ENCODE results near the gene JMJD7. TPM values are rescaled to one million over a fixed set of nuclear protein-coding genes. Genes with fewer than 3 reads are reported as not detected.
A peak's percentile ranks its signal among the peaks of the same experiment; 100 is the strongest.
"Not testable (repeated sequence)": the region's sequence is repeated elsewhere in the genome, so short reads cannot be mapped to it uniquely, and the experiment has no call there.

Gene JMJD7
- total and polyA plus RNA-seq, 9 donors: 5.1 to 11.1 (median 8.2) TPM

DNA sequence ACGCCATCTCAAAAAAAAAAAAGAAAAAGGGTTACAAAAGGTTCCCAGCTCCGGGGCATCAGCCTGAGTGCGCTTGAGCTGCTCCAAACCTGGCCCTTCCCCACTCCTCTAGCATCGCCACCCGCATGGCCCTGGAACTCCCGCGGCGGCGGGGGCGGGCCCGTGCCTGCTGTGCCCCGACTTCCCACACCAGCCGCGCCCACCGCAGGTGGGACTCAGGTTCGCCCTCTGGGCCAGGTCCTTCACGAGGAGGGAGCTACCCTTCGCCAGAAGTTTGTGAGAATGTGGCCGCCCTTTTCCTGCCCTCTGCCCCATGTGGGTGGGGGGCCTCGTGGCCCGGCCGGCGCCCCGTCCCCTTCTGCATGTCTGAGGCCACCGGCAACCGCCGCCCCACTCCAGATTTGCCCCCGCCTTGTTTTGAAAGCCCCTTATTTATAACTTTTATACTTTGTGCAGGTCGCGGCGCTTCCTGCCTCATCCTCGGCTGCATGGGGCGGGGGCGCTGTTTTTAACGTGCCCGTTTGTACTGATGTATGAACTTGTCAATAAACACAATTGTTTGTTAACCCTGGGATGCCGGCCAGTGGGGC, 507 bp upstream of the JMJD7 start:
- Histone ChIP-seq H3K4me1 (ENCODE audit: control insufficient read depth, insufficient read depth, low read length) (peaks cover 18% of the 10 kb centered on the region), H3K27me3 (ENCODE audit: control insufficient read depth, insufficient read depth, low read length) (no peaks in the 10 kb centered on the region), H3K4me3 (ENCODE audit: low read length) (peak overlapping the region; percentile 81), H3K9me3 (replicated peaks; ENCODE audit: control insufficient read depth, low read depth, low read length) (no peaks in the 10 kb centered on the region), H3K27ac (ENCODE audit: low read length) (no peak overlapping the region), H3K36me3 (ENCODE audit: control insufficient read depth, insufficient read depth, low read length) (peaks cover 56% of the 10 kb centered on the region)
- DNase-seq: no peak
- WGBS (ENCODE audit: insufficient coverage): 6% methylated on average over 26 of the region's 37 CpGs

DNA sequence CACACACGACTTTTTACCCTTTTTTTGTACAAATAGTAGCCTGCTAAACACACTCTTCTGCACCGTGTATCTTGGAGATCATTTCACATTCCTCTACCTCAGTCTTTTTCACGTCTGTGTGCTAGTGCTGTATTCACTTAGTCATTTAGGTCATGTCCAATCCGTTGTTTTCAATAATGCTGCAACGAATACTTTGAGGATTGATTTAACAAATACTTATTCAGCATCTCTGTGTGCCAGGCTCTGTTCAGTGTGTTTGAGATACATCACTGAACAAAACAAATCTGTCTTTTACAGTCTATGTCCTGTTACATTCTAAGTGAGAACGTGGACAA, 882 bp downstream of the JMJD7 start:
- WGBS (ENCODE audit: insufficient coverage): 40% methylated on average over 1 of the region's 6 CpGs
- DNase-seq: no peak
- Histone ChIP-seq H3K9me3 (replicated peaks; ENCODE audit: control insufficient read depth, low read depth, low read length) (no peaks in the 10 kb centered on the region), H3K4me1 (ENCODE audit: control insufficient read depth, insufficient read depth, low read length) (peaks cover 18% of the 10 kb centered on the region), H3K27ac (ENCODE audit: low read length) (peak overlapping the region; percentile 91), H3K27me3 (ENCODE audit: control insufficient read depth, insufficient read depth, low read length) (no peaks in the 10 kb centered on the region), H3K36me3 (ENCODE audit: control insufficient read depth, insufficient read depth, low read length) (peaks cover 50% of the 10 kb centered on the region), H3K4me3 (ENCODE audit: low read length) (peak overlapping the region; percentile 81)

DNA sequence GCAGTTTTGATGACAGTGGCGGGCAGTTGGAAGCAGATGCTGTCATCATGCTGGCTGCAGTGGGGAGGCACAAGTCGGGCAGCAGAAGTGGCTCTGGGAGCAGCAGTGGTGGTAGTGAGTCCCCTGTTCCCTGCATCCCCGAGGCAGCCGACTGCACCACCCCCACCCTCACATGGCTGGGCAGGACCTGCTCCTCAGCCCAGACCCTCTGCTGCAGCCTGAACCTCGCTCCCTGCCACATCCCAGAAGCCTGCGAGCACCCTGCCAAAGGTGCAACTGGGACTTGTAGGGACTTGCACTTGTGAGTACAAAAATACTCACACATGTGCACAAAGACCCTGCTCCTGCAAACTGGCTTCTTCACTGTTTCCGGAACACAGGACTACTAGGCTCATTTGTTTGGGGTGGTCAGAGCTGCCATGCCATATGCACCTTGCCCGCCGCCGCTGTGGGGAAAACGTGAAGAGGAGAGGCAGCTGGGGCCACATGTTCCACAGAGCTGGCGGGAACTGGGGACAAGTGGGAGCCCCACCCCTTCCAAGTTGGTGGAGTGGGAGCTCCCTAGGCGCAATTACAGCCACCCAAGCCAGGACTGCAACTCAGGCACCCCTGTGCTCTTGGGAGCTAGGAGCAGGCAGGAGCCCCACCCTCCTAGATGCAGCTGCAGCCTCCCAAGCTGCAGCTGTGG, 2.2 kb downstream of the JMJD7 start:
- DNase-seq: no peak

DNA sequence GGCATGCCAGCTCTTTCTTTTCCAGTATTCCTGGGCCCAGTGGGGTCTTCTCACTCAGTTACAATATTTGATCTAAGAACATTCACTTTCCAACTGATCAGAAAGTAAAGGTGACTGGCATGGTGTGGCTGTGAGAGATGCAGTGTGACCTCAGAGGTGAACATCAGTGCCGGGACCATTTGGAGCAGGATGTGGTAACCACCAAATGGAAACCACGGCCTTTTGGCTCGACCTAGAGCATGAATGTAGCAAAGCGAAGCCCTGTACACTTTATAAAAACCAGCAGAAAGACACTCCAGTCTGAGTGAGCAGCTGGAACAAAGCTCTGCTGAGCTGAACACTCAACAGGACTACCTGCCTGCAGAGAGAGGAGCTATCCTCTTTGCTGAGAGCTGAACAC, 3.4 kb downstream of the JMJD7 start:
- WGBS (ENCODE audit: insufficient coverage): 90% methylated on average over 3 of the region's 4 CpGs
- not testable (repeated sequence) for H3K27ac ChIP-seq (ENCODE audit: low read length); H3K9me3 ChIP-seq (replicated peaks; ENCODE audit: control insufficient read depth, low read depth, low read length); DNase-seq; H3K4me3 ChIP-seq (ENCODE audit: low read length); H3K27me3 ChIP-seq (ENCODE audit: control insufficient read depth, insufficient read depth, low read length)
- peaks cover 53% of the 10 kb centered on the region for H3K36me3 ChIP-seq (ENCODE audit: control insufficient read depth, insufficient read depth, low read length)
- H3K4me1 ChIP-seq (ENCODE audit: control insufficient read depth, insufficient read depth, low read length): peaks cover 24% of the 10 kb centered on the region

More for the DNA sequence above, 2.2 kb downstream of the JMJD7 start:
- Histone ChIP-seq H3K4me1 (ENCODE audit: control insufficient read depth, insufficient read depth, low read length) (peaks cover 18% of the 10 kb centered on the region), H3K36me3 (ENCODE audit: control insufficient read depth, insufficient read depth, low read length) (peaks cover 48% of the 10 kb centered on the region), H3K27me3 (ENCODE audit: control insufficient read depth, insufficient read depth, low read length) (no peaks in the 10 kb centered on the region), H3K9me3 (replicated peaks; ENCODE audit: control insufficient read depth, low read depth, low read length) (no peaks in the 10 kb centered on the region), H3K27ac (ENCODE audit: low read length) (no peak overlapping the region), H3K4me3 (ENCODE audit: low read length) (no peak overlapping the region)
- 83% methylated on average over 8 of the region's 13 CpGs for WGBS (ENCODE audit: insufficient coverage)

DNA sequence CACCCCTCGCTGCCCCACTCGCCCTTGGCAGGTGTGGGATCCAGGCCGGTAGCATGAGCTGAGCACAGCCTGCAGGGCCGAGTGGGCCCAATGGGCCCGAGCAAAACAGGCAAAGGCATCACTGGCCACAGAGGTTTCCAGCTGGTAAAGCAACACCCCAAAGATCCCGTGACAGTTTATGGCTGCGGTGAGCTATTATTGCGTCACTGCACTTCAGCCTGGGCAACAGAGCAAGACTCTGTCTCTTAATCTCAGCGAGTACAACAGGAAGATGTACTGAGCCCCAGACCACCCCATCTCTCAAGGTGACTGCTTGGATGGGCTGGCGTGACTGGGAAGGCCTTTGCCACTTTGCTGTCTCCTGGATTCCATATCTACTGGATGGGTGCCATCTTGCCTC, 4.3 kb downstream of the JMJD7 start:
- WGBS (ENCODE audit: insufficient coverage): 96% methylated on average over 8 of the region's 10 CpGs
- DNase-seq: no peak
- H3K27ac ChIP-seq (ENCODE audit: low read length): no peak overlapping the region
- H3K4me1 ChIP-seq (ENCODE audit: control insufficient read depth, insufficient read depth, low read length): peaks cover 33% of the 10 kb centered on the region
- no peaks in the 10 kb centered on the region for H3K9me3 ChIP-seq (replicated peaks; ENCODE audit: control insufficient read depth, low read depth, low read length)
- H3K36me3 ChIP-seq (ENCODE audit: control insufficient read depth, insufficient read depth, low read length): peaks cover 60% of the 10 kb centered on the region
- H3K27me3 ChIP-seq (ENCODE audit: control insufficient read depth, insufficient read depth, low read length): no peaks in the 10 kb centered on the region
- no peak overlapping the region for H3K4me3 ChIP-seq (ENCODE audit: low read length)

DNA sequence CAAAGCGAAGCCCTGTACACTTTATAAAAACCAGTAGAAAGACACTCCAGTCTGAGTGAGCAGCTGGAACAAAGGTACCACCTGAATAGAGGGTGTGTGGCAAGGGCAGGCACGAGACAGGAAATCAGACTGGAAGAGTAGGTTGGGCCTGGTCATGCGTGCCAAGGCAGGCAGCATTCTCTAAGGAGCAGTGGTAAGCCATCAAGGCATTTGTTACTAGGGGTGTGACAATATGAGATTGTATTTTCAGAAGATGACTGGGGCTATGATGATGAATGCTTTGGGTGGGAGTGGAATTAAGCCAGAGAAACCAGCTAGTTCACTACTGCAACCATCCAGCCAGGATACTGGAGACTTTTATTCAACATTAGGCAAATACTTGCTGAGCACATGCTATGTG, 5.0 kb downstream of the JMJD7 start:
- peaks cover 34% of the 10 kb centered on the region for H3K4me1 ChIP-seq (ENCODE audit: control insufficient read depth, insufficient read depth, low read length)
- 82% methylated on average over 2 of the region's 3 CpGs for WGBS (ENCODE audit: insufficient coverage)
- peaks cover 61% of the 10 kb centered on the region for H3K36me3 ChIP-seq (ENCODE audit: control insufficient read depth, insufficient read depth, low read length)
- H3K27me3 ChIP-seq (ENCODE audit: control insufficient read depth, insufficient read depth, low read length): no peaks in the 10 kb centered on the region
- no peak for DNase-seq
- no peaks in the 10 kb centered on the region for H3K9me3 ChIP-seq (replicated peaks; ENCODE audit: control insufficient read depth, low read depth, low read length)
- H3K27ac ChIP-seq (ENCODE audit: low read length): no peak overlapping the region
- H3K4me3 ChIP-seq (ENCODE audit: low read length): no peak overlapping the region

DNA sequence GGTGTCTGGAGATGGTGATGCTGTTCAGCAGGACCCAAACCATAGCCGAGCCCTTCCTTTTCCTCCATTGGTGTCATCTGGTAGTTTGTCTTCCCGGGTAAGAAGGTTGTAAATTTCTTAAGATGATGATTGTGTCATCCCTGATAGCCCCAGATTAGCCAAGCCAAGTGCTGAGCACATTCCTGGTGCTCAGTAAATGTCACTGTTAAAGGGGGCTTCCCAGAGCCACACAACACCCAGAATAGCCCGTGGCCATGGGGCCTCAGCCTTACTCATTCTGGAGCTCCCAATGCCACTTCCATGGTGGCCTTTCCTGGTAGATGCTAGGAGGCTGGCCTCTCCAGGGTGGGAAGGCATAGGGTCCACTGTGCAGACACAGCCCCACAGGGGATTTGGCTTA, 6.2 kb downstream of the JMJD7 start:
- no peaks in the 10 kb centered on the region for H3K9me3 ChIP-seq (replicated peaks; ENCODE audit: control insufficient read depth, low read depth, low read length)
- H3K4me3 ChIP-seq (ENCODE audit: low read length): no peak overlapping the region
- no CpG with 5 or more reads among the region's 3 CpGs for WGBS (ENCODE audit: insufficient coverage)
- no peak for DNase-seq
- peaks cover 44% of the 10 kb centered on the region for H3K4me1 ChIP-seq (ENCODE audit: control insufficient read depth, insufficient read depth, low read length)
- H3K36me3 ChIP-seq (ENCODE audit: control insufficient read depth, insufficient read depth, low read length): peaks cover 61% of the 10 kb centered on the region
- no peaks in the 10 kb centered on the region for H3K27me3 ChIP-seq (ENCODE audit: control insufficient read depth, insufficient read depth, low read length)
- H3K27ac ChIP-seq (ENCODE audit: low read length): no peak overlapping the region

DNA sequence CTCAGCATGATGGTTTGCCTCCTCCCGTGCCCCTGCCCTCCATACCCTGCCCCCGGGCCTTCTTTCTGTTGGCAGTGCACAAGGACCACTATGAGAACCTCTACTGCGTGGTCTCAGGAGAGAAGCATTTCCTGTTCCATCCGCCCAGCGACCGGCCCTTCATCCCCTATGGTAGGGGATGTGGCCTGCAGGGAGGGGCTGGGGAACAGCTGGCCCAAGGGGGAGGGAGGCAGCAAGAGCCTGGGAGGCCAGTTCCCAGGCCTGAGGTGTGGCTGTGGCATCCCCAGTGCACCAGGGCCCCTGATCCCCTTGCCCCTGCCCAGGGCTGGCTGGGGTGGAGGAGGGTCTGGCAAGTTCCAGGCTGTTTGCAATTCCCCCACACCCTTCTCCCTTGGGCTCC, 8.2 kb downstream of the JMJD7 start:
- DNase-seq: no peak
- H3K4me1 ChIP-seq (ENCODE audit: control insufficient read depth, insufficient read depth, low read length): peaks cover 41% of the 10 kb centered on the region
- no peak overlapping the region for H3K4me3 ChIP-seq (ENCODE audit: low read length)
- no peak overlapping the region for H3K27ac ChIP-seq (ENCODE audit: low read length)
- peaks cover 59% of the 10 kb centered on the region for H3K36me3 ChIP-seq (ENCODE audit: control insufficient read depth, insufficient read depth, low read length)
- 71% methylated on average over 1 of the region's 6 CpGs for WGBS (ENCODE audit: insufficient coverage)
- H3K9me3 ChIP-seq (replicated peaks; ENCODE audit: control insufficient read depth, low read depth, low read length): no peaks in the 10 kb centered on the region
- no peaks in the 10 kb centered on the region for H3K27me3 ChIP-seq (ENCODE audit: control insufficient read depth, insufficient read depth, low read length)

DNA sequence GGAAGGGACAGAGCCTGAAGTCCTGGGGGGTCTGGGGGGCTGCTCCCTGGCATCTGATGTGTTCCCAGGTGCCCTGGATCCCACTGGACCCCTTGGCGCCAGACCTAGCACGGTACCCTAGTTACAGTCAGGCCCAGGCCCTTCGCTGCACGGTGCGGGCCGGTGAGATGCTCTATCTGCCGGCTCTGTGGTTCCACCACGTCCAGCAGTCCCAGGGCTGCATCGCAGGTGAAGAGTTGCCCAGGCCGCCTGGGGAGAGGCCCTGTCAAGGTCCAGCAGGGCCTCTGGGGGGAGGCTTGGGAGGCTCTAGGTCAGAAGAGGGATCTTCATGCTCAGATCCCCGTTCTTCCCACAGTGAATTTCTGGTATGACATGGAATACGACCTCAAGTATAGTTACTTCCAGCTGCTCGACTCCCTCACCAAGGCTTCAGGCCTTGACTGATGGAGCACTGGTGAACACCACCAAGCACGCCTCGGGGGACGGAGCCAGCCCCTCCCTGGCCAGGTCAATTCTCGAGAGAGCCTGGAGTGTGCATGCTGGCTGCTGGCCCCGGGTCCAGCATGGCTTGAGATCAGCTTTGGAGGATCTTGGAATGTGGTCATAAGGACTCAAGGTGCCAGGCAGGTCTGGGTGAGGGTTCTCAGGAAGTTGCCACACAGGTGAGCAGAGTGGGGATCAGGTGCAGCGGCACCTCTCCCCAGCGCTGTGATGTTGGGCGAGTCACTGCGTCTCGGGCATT, 9.0 kb downstream of the JMJD7 start:
- Histone ChIP-seq H3K36me3 (ENCODE audit: control insufficient read depth, insufficient read depth, low read length) (peaks cover 59% of the 10 kb centered on the region), H3K4me1 (ENCODE audit: control insufficient read depth, insufficient read depth, low read length) (peaks cover 41% of the 10 kb centered on the region), H3K27me3 (ENCODE audit: control insufficient read depth, insufficient read depth, low read length) (no peaks in the 10 kb centered on the region), H3K4me3 (ENCODE audit: low read length) (no peak overlapping the region), H3K27ac (ENCODE audit: low read length) (no peak overlapping the region), H3K9me3 (replicated peaks; ENCODE audit: control insufficient read depth, low read depth, low read length) (no peaks in the 10 kb centered on the region)
- WGBS (ENCODE audit: insufficient coverage): 95% methylated on average over 22 of the region's 23 CpGs
- DNase-seq: no peak

DNA sequence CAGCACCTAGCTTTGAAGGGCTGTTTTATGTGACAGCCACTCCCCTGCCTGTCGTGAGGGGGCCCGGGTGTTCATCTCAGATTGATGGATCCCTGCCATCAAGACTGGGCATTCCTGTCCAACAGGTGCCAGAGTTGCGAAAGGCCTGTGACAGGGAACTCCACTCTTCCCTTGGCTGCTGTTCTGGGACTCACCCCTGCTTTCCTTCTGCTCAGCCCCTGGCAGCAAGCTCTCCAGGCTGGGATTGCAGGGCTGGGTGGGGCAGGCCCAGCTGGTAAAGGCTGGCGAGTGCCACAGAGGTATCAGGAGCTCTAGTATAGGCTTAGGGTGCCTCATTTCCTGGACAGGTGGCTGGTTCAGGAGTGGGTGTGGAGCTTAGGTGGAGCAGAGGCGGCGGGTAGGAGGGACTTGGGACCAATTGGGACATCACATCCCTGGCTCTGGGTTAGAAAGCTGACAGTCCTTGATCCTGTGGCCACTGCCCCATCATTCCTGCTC, 10.6 kb downstream of the JMJD7 start, which contains the start of gene PLA2G4B:
Gene PLA2G4B, plus strand, starts transcription at position 448 of the 498 bp plus-strand sequence. CDS start 67 bp downstream, outside the sequence.
- no peak within 1 kb of the TSS for H3K4me3 ChIP-seq (ENCODE audit: low read length)
- DNase-seq: peak; percentile 74

More for the DNA sequence above, 10.6 kb downstream of the JMJD7 start, which contains the start of gene PLA2G4B:
- Histone ChIP-seq H3K9me3 (replicated peaks; ENCODE audit: control insufficient read depth, low read depth, low read length) (no peaks in the 10 kb centered on the region), H3K4me1 (ENCODE audit: control insufficient read depth, insufficient read depth, low read length) (peaks cover 41% of the 10 kb centered on the region), H3K36me3 (ENCODE audit: control insufficient read depth, insufficient read depth, low read length) (peaks cover 59% of the 10 kb centered on the region), H3K27me3 (ENCODE audit: control insufficient read depth, insufficient read depth, low read length) (no peaks in the 10 kb centered on the region), H3K27ac (ENCODE audit: low read length) (peak within 1 kb of the TSS; percentile 86)
- WGBS (ENCODE audit: insufficient coverage): 62% methylated on average over 6 of the region's 6 CpGs
